ENCODE data around the gene PTPRE. TPM values are rescaled to one million over a fixed set of nuclear protein-coding genes. Genes with fewer than 3 reads are reported as not detected.

The PTPRE gene
- total and polyA plus RNA-seq, 2 of the 4 experiments (the other 2 are of a cell fraction): 0.34 to 0.54 TPM

- Histone ChIP-seq H2AFZ (replicated peaks; ENCODE audit: low read length, poor library complexity) (no peak overlapping the region), H2BK5ac (ENCODE audit: low read depth, low read length, poor library complexity, severe bottlenecking) (no peak overlapping the region), H3K4me3 (ENCODE audit: insufficient read depth, low read depth, low read length) (no peak overlapping the region), H3K4me2 (ENCODE audit: low read depth, low read length) (no peak overlapping the region), H2AK5ac (ENCODE audit: low read depth, low read length) (no peak overlapping the region), H3K27me3 (ENCODE audit: control insufficient read depth, insufficient read depth, low read length) (no peaks in the 10 kb centered on the region), H3K4me1 (ENCODE audit: control insufficient read depth, insufficient read depth, low read length) (no peaks in the 10 kb centered on the region), H2AK9ac (replicated peaks; ENCODE audit: low read depth, low read length, poor library complexity) (no peak overlapping the region), H3K14ac (replicated peaks; ENCODE audit: low read depth, low read length) (no peak overlapping the region), H4K8ac (ENCODE audit: low read depth in 2 of 2, low read length in 2 of 2) (no peak overlapping the region), H3K36me3 (ENCODE audit: control insufficient read depth, insufficient read depth, low read length) (no peaks in the 10 kb centered on the region), H4K91ac (ENCODE audit: insufficient read depth, low read depth, low read length) (no peak overlapping the region), H3K9ac (ENCODE audit: low read depth, low read length) (no peak overlapping the region), H3K18ac (ENCODE audit: low read depth, low read length) (no peak overlapping the region), H2BK120ac (ENCODE audit: low read depth, low read length) (no peak overlapping the region), H4K5ac (ENCODE audit: low read depth, low read length) (no peak overlapping the region), H4K20me1 (ENCODE audit: insufficient read depth, low read length) (no peaks in the 10 kb centered on the region; the same call in 1 of the 2 replicates), H3K9me3 (ENCODE audit: control insufficient read depth, insufficient read depth, low read length) (no peaks in the 10 kb centered on the region), H3K79me1 (ENCODE audit: low read depth in 1 of 2, low read length in 2 of 2) (no peaks in the 10 kb centered on the region), H3K23ac (ENCODE audit: low read depth, low read length) (no peak overlapping the region), H3K27ac (ENCODE audit: insufficient read depth, low read length) (no peak overlapping the region), H3K9me1 (ENCODE audit: insufficient read depth, low read length) (no peaks in the 10 kb centered on the region), H2BK20ac (ENCODE audit: low read depth, low read length) (no peak overlapping the region), H2BK15ac (ENCODE audit: low read depth, low read length) (no peak overlapping the region), H3K4ac (ENCODE audit: low read depth, low read length) (no peak overlapping the region), H3K56ac (ENCODE audit: extremely low read depth, insufficient read depth, low read length) (no peak overlapping the region)
- DNase-seq (no peak), ATAC-seq (ENCODE audit: low read depth) (no peak)
- ChIA-PET CTCF (no interaction called here), POLR2A (ENCODE audit: unreplicated experiment) (no interaction called here)
- WGBS, 2 experiments (ENCODE audit: extremely low coverage in 2 of 2, insufficient read length in 1 of 2): no CpG with 5 or more reads among the region's 10 CpGs
- no TSS peak for BruUV-seq (replicated peaks)
- dilution Hi-C loops (cut with HindIII; ENCODE audit: low sequenced_read_pairs, unreplicated experiment): no loop called here
- in situ Hi-C loops (cut with MboI; ENCODE audit: low sequenced_read_pairs): no loop called here
- intact Hi-C loops (cut with micrococcal nuclease): no loop called here
- no peak for TF ChIP-seq POLR2A (IDR thresholded peaks at IDR 0.05; ENCODE audit: low read depth, low read length)
- no peak for TF ChIP-seq USF2 (IDR thresholded peaks at IDR 0.05; ENCODE audit: low read depth, low read length)
- no peak for TF ChIP-seq BHLHE40 (IDR thresholded peaks at IDR 0.05; ENCODE audit: low read depth, low read length)
- no peak for TF ChIP-seq ELK1 (IDR thresholded peaks at IDR 0.05; ENCODE audit: borderline replicate concordance, low read depth, low read length)
- no peak for TF ChIP-seq MXI1 (IDR thresholded peaks at IDR 0.05; ENCODE audit: borderline replicate concordance, low read depth, low read length)
- no peak for TF ChIP-seq CEBPB (IDR thresholded peaks at IDR 0.05; ENCODE audit: low read depth, low read length)
These were observed 36.5 kb downstream of the PTPRE start for GRCh38 chr10:127943336-127943910.
